K562 (cell line): Measurements from ENCODE around the gene OR4D2. TPM values are rescaled to one million over a fixed set of nuclear protein-coding genes. Genes with fewer than 3 reads are reported as not detected.
A peak's percentile ranks its signal among the peaks of the same experiment; 100 is the strongest.

Experiments used
- ADNP ChIP-seq: fragments of 200-800 bp; sonication (Bioruptor generic); IDR thresholded peaks from 2 replicates; pipeline ENCODE4 v1.6.1; 2016; ENCODE audit warnings: missing genetic modification characterization, missing compliant biosample characterization
- BCL6 ChIP-seq: fragments of 250-450 bp; sonication (Bioruptor Pico); IDR thresholded peaks from 2 replicates; pipeline ENCODE4 v1.4.0; 2020
- BRD9 ChIP-seq: fragments of 450-650 bp; IDR thresholded peaks from 2 replicates; pipeline ENCODE4 v1.6.1; 2018; ENCODE audit warnings: low read depth; ENCODE audit not compliant: partially characterized antibody
- CAMTA2 ChIP-seq: fragments of 250-450 bp; sonication (Bioruptor Pico); conservative IDR thresholded peaks from 2 replicates; pipeline ENCODE4 v1.5.1; 2022
- CREBBP ChIP-seq: IDR thresholded peaks from one replicate; pipeline ENCODE4 v1.6.1; 2012; ENCODE audit warnings: low read depth, mild to moderate bottlenecking, control low read depth, inconsistent platforms, low read length
- CREM ChIP-seq: IDR thresholded peaks from 2 replicates; pipeline ENCODE4 v1.6.1; 2014; ENCODE audit warnings: antibody characterized with exemption, low read depth
- DIDO1 ChIP-seq: fragments of 450-650 bp; IDR thresholded peaks from 2 replicates; pipeline ENCODE4 v1.6.1; 2016; ENCODE audit warnings: low read depth, missing biosample characterization, missing genetic modification characterization
- ESRRB ChIP-seq: fragments of 250-450 bp; sonication (Bioruptor Pico); IDR thresholded peaks from 2 replicates; pipeline ENCODE4 v1.5.0; 2020; ENCODE audit warnings: mild to moderate bottlenecking, moderate library complexity, borderline replicate concordance
- EWSR1 ChIP-seq: fragments of 450-650 bp; IDR thresholded peaks from 2 replicates; pipeline ENCODE4 v1.6.1; 2018; ENCODE audit warnings: borderline replicate concordance, mild to moderate bottlenecking, low read depth, moderate library complexity; ENCODE audit not compliant: partially characterized antibody
- KDM5B ChIP-seq: fragments of 200-600 bp; sonication (generic); IDR thresholded peaks from 2 replicates; pipeline ENCODE4 v1.6.1; 2012; ENCODE audit warnings: low read depth, mild to moderate bottlenecking, moderate library complexity, low read length, control low read depth, inconsistent platforms; ENCODE audit not compliant: insufficient replicate concordance
- KHSRP ChIP-seq: fragments of 450-650 bp; IDR thresholded peaks from 2 replicates; pipeline ENCODE4 v1.6.1; 2017
- MTA2 ChIP-seq: fragments of 450-650 bp; IDR thresholded peaks from 2 replicates; pipeline ENCODE4 v1.6.1; 2016; ENCODE audit warnings: low read depth
- MYC ChIP-seq, 2 experiments: fragments of 250-450 bp in 1 of 2; sonication (Bioruptor Pico) in 1 of 2; IDR thresholded peaks; 2 replicates each; pipeline versions ENCODE4 v1.5.1 to v1.6.1; 2012 to 2021; ENCODE audit warnings: low read depth in 2 of 2, borderline replicate concordance in 1 of 2, improper control_type of control experiment in 1 of 2, low read length in 1 of 2, mild to moderate bottlenecking in 1 of 2, moderate library complexity in 1 of 2
- NFE2 ChIP-seq: IDR thresholded peaks from 2 replicates; pipeline ENCODE4 v1.6.1; 2014; ENCODE audit warnings: antibody characterized with exemption, low read depth
- NUFIP1 ChIP-seq: fragments of 450-650 bp; IDR thresholded peaks from 2 replicates; pipeline ENCODE4 v1.6.1; 2018; ENCODE audit not compliant: partially characterized antibody
- POLR3A ChIP-seq: IDR thresholded peaks from 2 replicates; pipeline ENCODE4 v1.6.1; 2011; ENCODE audit warnings: borderline replicate concordance, mild to moderate bottlenecking, moderate library complexity; ENCODE audit not compliant: insufficient read length, insufficient read depth; ENCODE audit errors: extremely low read depth
- PTBP1 ChIP-seq: fragments of 200-400 bp; formaldehyde crosslinking; IDR thresholded peaks from 2 replicates; pipeline ENCODE4 v1.6.1; 2017; ENCODE audit warnings: low read depth, low read length
- RB1 ChIP-seq: fragments of 450-650 bp; IDR thresholded peaks from 2 replicates; pipeline ENCODE4 v1.6.1; 2017; ENCODE audit warnings: low read depth, mild to moderate bottlenecking
- RBM22 ChIP-seq: fragments of 200-400 bp; formaldehyde crosslinking; IDR thresholded peaks from 2 replicates; pipeline ENCODE4 v1.6.1; 2018; ENCODE audit warnings: low read length, low read depth; ENCODE audit not compliant: poor library complexity, severe bottlenecking
- RHOXF2B ChIP-seq: fragments of 250-450 bp; sonication (Bioruptor Pico); conservative IDR thresholded peaks from 2 replicates; pipeline ENCODE4 v1.5.1; 2021
- RUNX1 ChIP-seq: sonication (generic); IDR thresholded peaks from 2 replicates; pipeline ENCODE4 v1.6.1; 2016; ENCODE audit warnings: antibody characterized with exemption, low read depth
- SMAD4 ChIP-seq: fragments of 250-450 bp; sonication (Bioruptor Pico); conservative IDR thresholded peaks from 2 replicates; pipeline ENCODE4 v1.8.0; 2021; ENCODE audit warnings: inconsistent platforms, mild to moderate bottlenecking, moderate library complexity
- TEAD2 ChIP-seq: fragments of 450-650 bp; IDR thresholded peaks from 2 replicates; pipeline ENCODE4 v1.6.1; 2016; ENCODE audit warnings: missing genetic modification characterization, control low read depth, missing compliant biosample characterization
- ZNF165 ChIP-seq: fragments of 250-450 bp; sonication (Bioruptor Pico); IDR thresholded peaks from 2 replicates; pipeline ENCODE4 v1.4.0; 2020; ENCODE audit warnings: borderline replicate concordance
- ZNF217 ChIP-seq: sonication (generic); formaldehyde crosslinking; IDR thresholded peaks from 2 replicates; pipeline ENCODE4 v1.8.0; 2022; ENCODE audit warnings: mild to moderate bottlenecking, missing genetic modification reagents
- ZNF316 ChIP-seq: fragments of 450-650 bp; IDR thresholded peaks from 2 replicates; pipeline ENCODE4 v1.6.1; 2016
- ZNF436 ChIP-seq: fragments of 250-450, 450-650 bp; sonication (Bioruptor Pico); formaldehyde crosslinking; IDR thresholded peaks from 2 replicates; pipeline ENCODE4 v1.7.0; 2020; ENCODE audit warnings: mild to moderate bottlenecking
- ZNF668 ChIP-seq: fragments of 250-450 bp; sonication (Bioruptor Pico); IDR thresholded peaks from 2 replicates; pipeline ENCODE4 v1.8.0; 2022; ENCODE audit warnings: mild to moderate bottlenecking, inconsistent platforms
- ZNF766 ChIP-seq: fragments of 200-800 bp; sonication (Bioruptor generic); conservative IDR thresholded peaks from 2 replicates; pipeline ENCODE4 v1.6.1; 2016; ENCODE audit warnings: missing genetic modification characterization, missing compliant biosample characterization
- polyA plus RNA-seq, 8 experiments: library from polyadenylated mRNA; depleted of rRNA in 4 of 8; stranded (reverse) in 5 of 8; unstranded in 3 of 8; fragments of >200 nt; fragmentation: Nextera tagmentation in 2 of 8; fragmentation: Illumina TruSeq in 1 of 8; extraction: Ambion mirVana in 2 of 8; extraction: Trizol in 1 of 8; gene quantifications; 2 replicates each; pipeline versions ENCODE4 v1.2.1 to v1.2.3, GENCODE V29; 2011 to 2014; ENCODE audit warnings: inconsistent platforms in 1 of 8, missing spikeins in 1 of 8
- total RNA-seq, 7 experiments: library from RNA; depleted of rRNA in 6 of 7; stranded (reverse); fragments of >200 nt in 6 of 7; fragmentation: Illumina TruSeq in 2 of 7; extraction: Trizol in 2 of 7; gene quantifications; 2 replicates each; pipeline versions ENCODE4 v1.2.1 to v1.2.3, GENCODE V29; 2011 to 2021; ENCODE audit warnings: low replicate concordance in 1 of 7
- TF ChIP-seq, protein P1 (sequence below): sonication (generic); formaldehyde crosslinking; IDR thresholded peaks from 2 replicates; pipeline ENCODE4 v1.8.1; 2023; ENCODE audit warnings: mild to moderate bottlenecking, missing genetic modification reagents, moderate library complexity
- TF ChIP-seq, protein P2 (sequence below): sonication (generic); formaldehyde crosslinking; IDR thresholded peaks from 2 replicates; pipeline ENCODE4 v1.8.0; 2022; ENCODE audit warnings: mild to moderate bottlenecking, missing genetic modification reagents

Gene OR4D2
- total and polyA plus RNA-seq, 9 of the 15 experiments (the other 6 are each of a cell fraction or from before 2014, with no cell fraction given) = not detected

DNA sequence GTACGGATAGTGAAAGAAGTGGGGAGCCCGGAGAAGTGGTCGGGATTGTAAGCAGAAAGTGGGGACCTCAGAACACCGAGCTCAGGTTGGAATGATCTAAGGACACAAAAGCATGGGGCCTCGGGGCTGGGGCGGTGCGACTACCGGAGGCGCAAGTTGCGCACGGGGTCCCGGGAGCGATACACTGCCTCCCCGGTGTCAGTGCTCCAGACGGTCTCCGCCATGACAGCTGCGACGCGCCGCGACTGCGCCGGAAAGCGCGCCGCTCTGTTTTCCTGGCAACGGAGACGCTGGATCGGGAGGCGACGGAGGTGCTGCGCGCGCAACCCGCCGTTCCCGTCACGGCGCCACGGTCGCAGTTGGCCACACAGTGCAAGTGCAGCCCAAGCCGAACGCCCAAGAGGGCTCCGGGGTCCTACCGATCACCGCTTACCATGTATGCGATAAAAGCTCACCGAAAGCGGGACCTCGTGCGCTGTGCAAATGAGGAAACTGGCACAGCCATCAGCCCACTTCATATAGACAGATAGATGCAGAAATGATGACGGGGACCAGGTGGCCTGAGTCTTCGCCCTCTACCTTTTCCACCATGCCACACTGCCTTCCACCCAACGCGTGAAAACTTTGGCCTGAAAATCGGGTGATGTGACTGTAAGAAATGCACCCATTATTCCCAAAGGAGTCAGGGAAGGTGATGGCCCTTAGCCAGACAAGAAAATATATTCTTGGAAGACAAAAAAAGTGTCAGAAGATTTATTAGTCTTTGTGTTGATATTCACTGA lies 52.4 kb downstream of the OR4D2 start, which contains the start of gene MKS1 (continued):
- no peak for TF ChIP-seq ZNF436 (CRISPR knock-in tag)
- peak; percentile 92 for TF ChIP-seq RB1
- no peak for TF ChIP-seq DIDO1 (tag)
- peak; percentile 98 for TF ChIP-seq CREM
- no peak for TF ChIP-seq RBM22
- no peak for TF ChIP-seq ZNF165 (CRISPR knock-in tag)
- TF ChIP-seq EWSR1 = no peak
- TF ChIP-seq MTA2 = no peak
- no peak for TF ChIP-seq POLR3A
- no peak for TF ChIP-seq ADNP (tag)
- no peak for TF ChIP-seq CAMTA2
- no peak for TF ChIP-seq BRD9
- no peak for TF ChIP-seq ZNF217
- peak; percentile 56; the same call in 1 of the 2 replicates for TF ChIP-seq ZNF766
- no peak for TF ChIP-seq NUFIP1
- TF ChIP-seq RUNX1 = peak; percentile 47; the same call in 1 of the 2 replicates
- no peak for TF ChIP-seq CREBBP
- TF ChIP-seq TEAD2 = no peak
- no peak; the same call in 1 of the 2 replicates for TF ChIP-seq SMAD4 (CRISPR knock-in tag)
- peak; percentile 84 for TF ChIP-seq KDM5B
- no peak for TF ChIP-seq RHOXF2B (CRISPR knock-in tag)
- no peak for TF ChIP-seq NFE2
- TF ChIP-seq ZNF316 = no peak
- no peak for TF ChIP-seq PTBP1
- TF ChIP-seq, protein P1, sequence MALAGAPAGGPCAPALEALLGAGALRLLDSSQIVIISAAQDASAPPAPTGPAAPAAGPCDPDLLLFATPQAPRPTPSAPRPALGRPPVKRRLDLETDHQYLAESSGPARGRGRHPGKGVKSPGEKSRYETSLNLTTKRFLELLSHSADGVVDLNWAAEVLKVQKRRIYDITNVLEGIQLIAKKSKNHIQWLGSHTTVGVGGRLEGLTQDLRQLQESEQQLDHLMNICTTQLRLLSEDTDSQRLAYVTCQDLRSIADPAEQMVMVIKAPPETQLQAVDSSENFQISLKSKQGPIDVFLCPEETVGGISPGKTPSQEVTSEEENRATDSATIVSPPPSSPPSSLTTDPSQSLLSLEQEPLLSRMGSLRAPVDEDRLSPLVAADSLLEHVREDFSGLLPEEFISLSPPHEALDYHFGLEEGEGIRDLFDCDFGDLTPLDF = no peak; the same call in 1 of the 2 replicates
- TF ChIP-seq BCL6 (CRISPR knock-in tag) = no peak
- no peak for TF ChIP-seq ESRRB (CRISPR knock-in tag)
- TF ChIP-seq, protein P2, sequence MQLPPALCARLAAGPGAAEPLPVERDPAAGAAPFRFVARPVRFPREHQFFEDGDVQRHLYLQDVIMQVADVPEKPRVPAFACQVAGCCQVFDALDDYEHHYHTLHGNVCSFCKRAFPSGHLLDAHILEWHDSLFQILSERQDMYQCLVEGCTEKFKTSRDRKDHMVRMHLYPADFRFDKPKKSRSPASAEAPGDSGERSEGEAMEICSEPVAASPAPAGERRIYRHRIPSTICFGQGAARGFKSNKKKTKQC = no peak; the same call in none of the 2 replicates
- peak; percentile 57; the same call in 1 of the 2 replicates for TF ChIP-seq MYC (IDR thresholded peaks at IDR 0.05; ENCODE audit: low read depth, low read length)
- TF ChIP-seq MYC (CRISPR knock-in tag; IDR thresholded peaks at IDR 0.05; ENCODE audit: borderline replicate concordance, low read depth) = no peak
- no peak for TF ChIP-seq KHSRP
- TF ChIP-seq ZNF668 (CRISPR knock-in tag) = no peak
